ENCODE data around the gene CACNA1C. TPM values are rescaled to one million over a fixed set of nuclear protein-coding genes. Genes with fewer than 3 reads are reported as not detected.

CACNA1C gene
- total RNA-seq, 2 donors from 2014 or later = 4.4 to 10.1 TPM

DNA sequence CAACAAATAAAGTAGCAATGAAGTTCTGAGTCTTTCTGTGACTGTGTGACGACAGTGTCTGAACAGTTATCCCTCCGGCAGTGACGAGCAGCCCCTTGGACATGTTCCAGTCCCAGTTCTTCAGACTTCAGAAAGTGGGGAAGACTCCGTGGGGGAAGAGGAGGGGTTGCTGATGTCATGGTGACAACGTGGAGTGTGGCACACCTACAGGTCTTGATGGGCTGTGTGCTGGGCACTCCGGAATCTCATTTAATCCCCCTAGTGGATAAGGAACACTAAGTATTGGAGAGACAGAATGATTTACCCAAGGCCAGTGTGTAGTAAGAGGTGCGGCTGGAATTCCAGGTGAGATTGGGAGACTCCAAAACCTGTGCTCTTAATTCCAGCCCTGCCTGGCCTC is 280.2 kb downstream of the CACNA1C start:
- ATAC-seq (no peak), DNase-seq (no peak)
- intact Hi-C loops (cut with DNase I, micrococcal nuclease) = no loop called here

DNA sequence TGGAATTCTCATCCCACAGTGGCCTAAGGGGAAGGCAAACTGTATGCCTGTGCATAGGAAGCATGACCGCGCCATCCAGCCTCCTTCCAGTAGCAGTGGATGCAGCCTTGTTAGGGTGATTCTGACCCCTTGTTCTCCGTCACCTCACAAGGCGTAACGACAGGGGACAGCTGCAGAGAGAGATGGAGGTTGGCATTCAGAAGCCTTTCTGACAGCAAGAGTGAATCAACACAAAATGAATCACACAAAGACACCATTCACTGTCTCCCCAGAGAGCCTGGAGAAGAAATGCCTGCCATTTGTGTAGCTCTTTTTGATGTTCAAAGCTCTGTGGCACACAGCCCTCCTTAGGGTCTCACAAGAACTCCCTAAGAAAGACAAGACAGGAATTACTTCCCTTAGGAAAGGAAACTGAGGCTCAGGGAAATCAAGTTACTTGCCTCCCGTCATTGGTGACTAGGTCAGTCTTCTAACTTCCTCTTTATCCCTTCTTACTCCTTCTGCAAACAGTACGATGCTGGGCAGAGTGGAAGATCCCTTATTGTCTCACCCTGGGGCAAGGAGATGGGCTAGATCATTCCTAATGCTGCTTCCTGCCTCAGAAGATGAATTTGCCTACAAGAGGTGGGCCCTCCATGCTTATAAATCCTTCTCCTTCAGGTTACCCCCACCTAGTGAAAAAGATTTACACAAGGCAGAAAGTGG is 280.9 kb downstream of the CACNA1C start:
- ATAC-seq (no peak), DNase-seq (no peak)
- intact Hi-C loops (cut with DNase I, micrococcal nuclease) = no loop called here

DNA sequence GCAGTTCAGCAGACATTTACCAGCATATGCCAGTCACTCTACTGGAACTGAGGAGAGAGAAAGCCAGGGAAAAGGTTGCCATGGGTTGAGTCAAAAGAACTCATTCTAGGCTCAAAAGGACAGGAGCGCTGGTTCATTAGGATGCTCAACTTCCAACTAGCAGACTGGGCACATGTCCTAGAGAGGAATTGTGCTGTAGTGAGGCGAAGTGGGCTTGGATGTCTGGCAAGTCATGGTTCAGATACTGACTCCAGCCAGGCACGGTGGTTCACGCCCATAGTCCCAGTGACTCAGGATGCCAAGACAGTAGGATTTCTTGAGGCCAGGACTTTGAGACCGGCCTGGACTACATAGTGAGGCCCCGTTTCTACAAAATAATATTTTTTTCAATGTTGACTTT is 281.5 kb downstream of the CACNA1C start:
- no peak for DNase-seq
- no peak for ATAC-seq
- intact Hi-C loops (cut with DNase I, micrococcal nuclease) = no loop called here

DNA sequence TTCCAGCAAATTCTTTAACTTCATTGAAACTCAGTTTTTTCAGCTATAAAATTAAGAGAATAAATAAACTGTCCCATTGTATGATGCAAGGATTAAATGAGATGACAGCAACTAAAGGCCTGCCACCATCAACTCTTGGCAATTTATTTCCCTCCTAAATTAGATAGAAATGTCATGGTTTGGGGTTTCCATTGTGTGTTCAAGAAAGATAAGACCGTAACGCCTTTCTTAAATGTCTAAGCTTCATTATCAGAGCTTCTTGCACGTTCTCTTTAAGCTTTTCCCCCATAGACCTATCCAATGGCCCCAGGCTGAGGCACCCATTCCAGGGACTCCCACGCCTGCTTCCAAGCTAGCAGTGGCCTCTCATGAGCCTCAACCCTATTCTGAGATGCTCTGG is 281.9 kb downstream of the CACNA1C start:
- intact Hi-C loops (cut with DNase I, micrococcal nuclease) = no loop called here
- ATAC-seq (no peak), DNase-seq (no peak)

DNA sequence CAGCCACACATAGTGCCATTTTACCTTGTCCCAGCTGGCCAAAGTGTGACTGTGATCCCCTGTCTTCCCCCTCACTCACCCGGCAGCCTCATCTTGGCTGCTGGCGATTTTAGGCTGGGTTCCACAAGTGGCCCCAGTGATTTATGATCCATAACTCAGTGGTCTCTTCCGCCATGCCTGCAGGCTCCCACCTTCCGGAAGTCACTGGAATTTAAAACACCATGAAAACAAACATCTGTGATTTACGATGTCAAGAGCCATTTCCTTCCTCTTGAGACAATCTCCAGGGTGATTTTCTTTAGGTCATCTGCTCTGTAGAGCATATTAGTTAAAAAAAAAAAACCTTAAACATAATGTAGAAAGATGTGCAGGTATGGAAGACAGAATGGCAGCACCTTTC is 282.3 kb downstream of the CACNA1C start:
- DNase-seq (no peak), ATAC-seq (no peak)
- intact Hi-C loops (cut with DNase I, micrococcal nuclease) = no loop called here

DNA sequence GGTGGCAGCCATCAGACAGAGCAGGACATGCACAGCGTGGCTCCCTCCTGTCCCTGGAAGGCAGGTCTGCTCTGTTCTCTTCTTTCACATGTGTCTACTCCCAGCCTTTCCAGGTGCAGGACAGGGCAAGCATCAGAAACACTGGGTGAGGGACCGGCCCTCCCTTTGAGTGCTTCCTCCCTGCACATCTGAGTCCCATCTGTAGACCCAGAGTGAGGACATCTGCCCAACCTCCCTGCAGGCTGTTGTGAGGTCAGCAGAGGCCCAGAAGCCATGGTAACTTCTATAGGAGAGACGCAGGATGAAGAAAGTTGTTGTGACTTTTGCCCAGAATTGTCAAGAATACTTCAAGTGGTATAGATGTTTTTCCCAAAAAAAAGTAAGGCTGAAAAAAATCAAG is 282.7 kb downstream of the CACNA1C start:
- intact Hi-C loops (cut with DNase I, micrococcal nuclease) = no loop called here
- DNase-seq (no peak), ATAC-seq (no peak)

DNA sequence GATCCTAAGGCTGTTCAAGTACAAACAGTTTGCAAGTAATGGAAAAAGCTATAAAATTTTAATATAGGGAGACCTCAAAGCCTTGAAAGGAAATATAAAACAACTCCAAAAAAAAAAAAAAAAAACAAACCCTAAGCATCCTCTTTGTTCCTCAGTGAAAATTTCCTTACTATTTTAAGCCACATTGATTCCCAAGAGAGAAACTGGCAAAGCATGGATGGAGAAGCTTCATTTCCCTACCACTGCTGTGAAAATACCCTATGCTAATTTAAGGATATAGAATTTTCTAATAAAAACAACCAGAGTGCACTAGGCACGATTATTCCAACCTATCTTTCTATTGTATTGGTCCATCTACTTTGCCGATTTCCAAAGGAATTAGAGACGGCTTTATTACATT is 283.1 kb downstream of the CACNA1C start:
- no peak for DNase-seq
- intact Hi-C loops (cut with DNase I, micrococcal nuclease) = no loop called here
- no peak for ATAC-seq

DNA sequence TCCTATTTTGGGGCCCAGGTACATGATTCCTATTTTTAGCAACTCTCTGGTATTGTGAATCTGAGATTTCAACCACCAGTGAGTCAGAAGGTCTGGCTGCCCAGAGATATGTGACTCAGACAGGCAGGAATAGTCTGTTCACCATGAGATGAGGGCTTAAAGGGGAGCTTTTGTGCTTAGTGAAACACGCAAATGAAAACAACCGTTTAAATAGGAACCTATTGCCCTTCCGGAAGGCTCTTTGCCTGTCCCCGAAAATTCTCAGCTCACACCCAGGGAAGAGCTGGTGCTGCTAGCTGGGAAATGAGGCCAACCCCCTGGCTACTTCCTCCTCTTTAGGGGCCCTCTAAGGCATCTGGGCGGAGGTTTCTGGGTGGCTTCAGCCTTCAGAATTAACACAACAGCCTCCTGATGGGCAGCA is 283.6 kb downstream of the CACNA1C start:
- ATAC-seq = no peak
- no peak for DNase-seq
- intact Hi-C loops (cut with DNase I, micrococcal nuclease) = no loop called here

DNA sequence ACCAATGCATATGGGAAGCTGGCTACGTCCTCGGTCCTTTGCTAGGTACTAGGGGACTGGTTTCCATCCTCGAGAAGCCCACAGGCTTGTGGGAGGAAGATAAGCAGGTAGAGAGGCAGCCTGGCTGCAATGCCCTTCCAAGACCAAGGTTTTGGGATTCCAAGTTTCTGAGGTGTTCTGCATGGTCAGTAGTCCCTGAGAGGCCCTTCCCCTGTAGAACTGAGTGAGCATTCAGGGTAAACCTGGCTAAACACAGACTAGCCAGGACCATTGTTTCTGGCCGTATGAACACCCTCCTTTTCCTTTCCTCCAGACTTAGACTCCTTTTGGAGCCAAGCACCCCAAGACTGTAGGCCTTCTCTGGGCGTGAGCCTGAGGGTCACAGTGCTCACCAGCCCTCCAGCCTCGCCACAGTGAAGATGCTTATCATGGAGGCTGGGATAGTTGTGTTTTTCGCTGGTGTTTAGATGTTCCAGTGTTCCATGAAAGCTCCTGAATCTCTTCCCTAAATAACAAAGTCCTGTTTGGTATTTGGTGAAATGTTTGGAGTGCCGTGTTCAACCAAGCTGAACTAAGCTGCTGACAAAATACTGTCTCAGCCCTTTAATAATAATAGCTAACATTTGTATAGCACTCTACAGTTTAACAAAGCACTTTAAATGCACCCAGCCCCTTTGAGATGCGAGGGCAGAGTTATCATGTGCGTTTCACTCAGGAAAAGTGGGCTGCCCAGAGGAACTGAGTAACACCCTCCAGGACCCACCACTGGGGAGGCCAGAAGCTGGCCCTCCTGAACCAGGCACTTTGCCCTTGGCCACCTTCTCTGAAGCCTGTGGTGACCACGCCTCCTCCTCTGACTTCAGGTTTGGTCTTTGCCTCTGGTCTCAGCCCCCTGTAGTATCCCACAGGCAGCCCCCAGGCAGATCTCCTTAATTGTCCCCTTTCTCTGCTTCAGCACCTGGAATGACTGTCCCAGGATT is 284.5 kb downstream of the CACNA1C start:
- intact Hi-C loops (cut with DNase I, micrococcal nuclease) = no loop called here
- no peak for ATAC-seq

DNA sequence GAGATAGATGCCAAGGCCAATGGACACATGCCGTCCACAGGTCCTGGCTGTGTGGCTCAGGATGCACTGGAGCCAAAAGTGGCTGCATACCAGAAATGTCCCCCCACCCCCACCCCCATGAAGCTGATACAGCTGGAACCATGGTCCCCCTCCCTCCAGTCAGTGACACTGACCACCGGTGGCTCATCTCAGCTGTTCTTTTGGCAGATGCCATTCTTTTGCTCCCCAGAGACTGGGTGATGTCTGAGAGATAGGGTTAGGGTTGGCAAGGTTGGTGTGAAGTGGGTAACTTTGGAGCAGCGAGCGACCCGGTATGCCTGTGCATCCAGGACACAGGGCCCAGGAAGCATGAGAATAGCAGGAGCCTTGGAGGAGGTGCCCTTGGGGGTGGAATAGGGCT is 285.6 kb downstream of the CACNA1C start:
- intact Hi-C loops (cut with DNase I, micrococcal nuclease) = no loop called here
- ATAC-seq = no peak
- DNase-seq = no peak

More for the DNA sequence above, 284.5 kb downstream of the CACNA1C start:
- no peak for DNase-seq

DNA sequence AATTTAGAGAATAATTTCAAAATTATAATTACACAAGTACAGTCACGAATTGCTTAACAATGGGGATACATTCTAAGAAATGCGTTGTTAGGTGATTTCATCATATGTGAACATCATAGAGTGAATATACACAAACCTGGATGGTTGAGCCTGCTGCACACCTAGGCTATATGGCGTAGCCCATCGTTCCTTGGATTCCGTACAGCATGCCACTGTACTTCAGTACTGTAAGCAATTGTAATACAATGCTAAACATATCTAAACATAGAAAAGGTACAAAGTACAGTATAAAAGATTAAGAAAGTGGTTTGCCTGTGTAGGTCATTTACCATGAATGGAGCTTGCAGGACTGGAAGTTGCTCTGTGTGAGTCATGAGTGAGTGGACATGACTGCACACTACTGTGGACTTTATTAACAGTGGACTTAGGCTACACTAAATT is 286.2 kb downstream of the CACNA1C start:
- intact Hi-C loops (cut with DNase I, micrococcal nuclease) = no loop called here
- DNase-seq (no peak), ATAC-seq (peak; percentile 93)

DNA sequence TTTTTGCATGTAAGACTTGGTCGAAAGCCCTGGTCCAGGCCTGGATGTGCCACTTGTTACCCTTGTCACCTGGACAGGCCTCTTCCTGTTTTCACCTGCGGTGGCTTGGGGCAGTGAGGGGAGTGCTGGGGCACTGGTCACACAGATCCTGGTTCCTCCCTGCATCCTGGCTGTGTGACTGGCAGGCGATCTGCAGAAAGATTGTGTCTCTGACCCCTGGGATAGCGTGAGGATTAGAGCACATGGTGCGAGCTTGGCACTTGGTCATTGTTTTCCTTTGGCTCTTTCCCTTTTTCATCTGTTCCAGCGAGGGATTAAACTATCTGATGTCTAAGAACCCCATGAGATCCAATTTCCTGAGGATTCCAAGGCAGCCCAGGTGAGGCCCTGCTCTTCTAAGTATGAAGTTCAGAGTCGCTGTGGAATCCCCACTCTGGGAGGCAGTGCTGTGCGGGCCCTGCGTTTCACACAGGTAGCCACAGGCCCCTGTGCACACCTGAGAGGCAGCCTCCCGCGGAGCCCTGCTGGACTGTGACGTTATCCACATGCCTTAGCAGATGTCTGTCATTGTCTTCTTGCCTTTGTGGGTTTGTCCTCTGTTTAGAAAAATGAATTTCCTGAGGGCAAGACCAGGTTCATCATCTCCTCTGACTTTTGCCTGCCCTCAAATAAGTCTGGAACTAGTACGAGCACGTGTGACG is 288.4 kb downstream of the CACNA1C start:
- DNase-seq = no peak
- intact Hi-C loops (cut with DNase I, micrococcal nuclease) = no loop called here
- ATAC-seq = no peak

DNA sequence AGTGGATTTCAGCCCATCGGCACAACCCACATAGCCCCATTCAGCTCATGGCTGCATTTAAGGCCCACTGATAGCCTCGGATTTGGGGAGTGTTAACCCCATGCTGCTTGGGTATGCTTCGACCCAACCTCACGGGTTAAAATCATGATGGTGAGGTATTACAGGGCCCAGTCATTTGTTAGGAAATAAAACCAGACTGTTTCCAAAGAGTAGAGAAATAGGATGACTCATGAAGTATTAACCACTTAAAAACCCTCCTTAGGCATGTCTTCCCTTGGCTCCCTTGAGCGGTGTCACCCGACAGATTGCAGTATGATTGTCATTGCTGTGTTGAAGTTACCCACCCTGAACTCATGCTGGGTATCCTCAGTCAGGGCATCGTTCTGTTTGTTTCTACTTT is 289.1 kb downstream of the CACNA1C start:
- intact Hi-C loops (cut with DNase I, micrococcal nuclease) = no loop called here
- DNase-seq (no peak), ATAC-seq (no peak)

DNA sequence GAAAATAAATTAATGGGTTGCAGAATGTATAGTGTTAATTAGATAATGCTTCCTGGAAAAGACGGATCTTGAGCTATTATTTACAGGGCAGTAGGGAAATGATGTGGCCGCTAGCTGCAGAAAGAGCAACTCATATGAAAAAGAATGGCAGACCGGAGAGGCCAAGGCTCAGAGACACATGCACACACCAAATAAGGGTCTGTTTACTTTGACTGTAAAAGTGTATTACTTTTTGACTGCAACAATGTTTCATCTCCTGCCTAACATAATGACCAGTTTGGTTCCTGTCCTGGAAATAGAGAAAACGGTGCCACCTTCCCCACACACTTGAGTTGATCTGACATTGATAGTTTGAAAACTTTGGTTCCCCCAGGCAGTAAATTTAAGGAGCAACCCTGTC is 290.9 kb downstream of the CACNA1C start:
- intact Hi-C loops (cut with DNase I, micrococcal nuclease) = no loop called here
- ATAC-seq = no peak

DNA sequence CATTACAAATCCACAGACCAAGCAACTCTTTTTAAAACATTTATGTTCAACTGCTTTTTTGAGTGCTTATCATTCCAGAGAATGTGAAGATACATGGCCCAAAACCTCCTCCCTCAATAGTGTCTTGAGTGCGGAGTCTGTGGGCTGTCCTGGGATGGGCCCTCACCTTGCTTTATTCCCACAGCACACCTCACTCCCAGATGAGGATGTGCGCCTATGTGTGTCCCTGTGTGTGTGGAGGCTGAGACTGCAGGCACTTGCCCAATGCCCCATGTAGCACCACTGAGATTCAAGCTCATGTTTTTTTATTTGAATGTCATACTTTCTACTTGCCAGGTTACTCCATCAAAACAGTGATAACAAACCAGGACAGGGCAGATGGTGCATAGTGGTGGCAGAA is 291.7 kb downstream of the CACNA1C start:
- ATAC-seq (no peak), DNase-seq (no peak)
- intact Hi-C loops (cut with DNase I, micrococcal nuclease) = no loop called here

More for the DNA sequence above, 290.9 kb downstream of the CACNA1C start:
- no peak for DNase-seq

DNA sequence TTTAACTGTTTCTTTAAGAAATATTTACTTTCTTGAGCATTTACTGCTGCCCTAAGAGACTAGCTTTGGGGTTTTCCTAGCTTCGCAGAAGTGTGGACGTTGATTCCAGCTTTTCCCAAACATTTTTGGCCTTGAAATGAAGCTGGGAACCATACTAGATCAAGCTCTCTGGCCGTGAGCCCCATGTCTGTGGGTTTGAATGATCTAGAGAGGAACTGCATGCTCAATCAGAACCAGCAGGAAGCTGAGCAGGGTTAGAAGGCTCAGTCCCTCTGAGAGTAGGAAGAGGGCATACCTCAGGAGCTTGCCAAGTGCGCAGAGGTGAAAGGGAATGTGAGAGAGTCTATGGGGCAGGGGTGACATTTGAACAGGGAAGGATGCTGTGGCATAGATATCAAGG is 292.1 kb downstream of the CACNA1C start:
- no peak for ATAC-seq
- DNase-seq = no peak
- intact Hi-C loops (cut with DNase I, micrococcal nuclease) = no loop called here

DNA sequence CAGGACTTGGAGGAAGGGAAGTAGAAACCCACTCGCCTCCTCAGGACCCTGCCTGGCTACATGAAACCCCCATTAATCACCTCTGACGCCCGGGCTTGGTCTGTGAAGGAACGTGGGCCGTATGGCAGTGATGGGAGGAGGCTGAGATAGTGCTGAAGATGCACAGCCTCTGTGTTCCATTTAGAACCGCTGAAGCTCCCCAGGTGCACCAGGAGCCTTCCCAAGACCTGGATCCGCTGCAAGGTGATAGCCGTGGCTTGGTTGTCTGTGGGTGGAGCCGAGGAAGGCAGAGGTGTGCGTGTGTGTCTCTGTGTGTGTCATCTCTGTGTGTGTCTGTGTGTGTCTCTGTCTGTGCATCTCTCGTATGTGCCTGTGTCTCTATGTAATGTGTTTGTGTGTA is 293.1 kb downstream of the CACNA1C start:
- intact Hi-C loops (cut with DNase I, micrococcal nuclease) = no loop called here
- no peak for DNase-seq
- no peak for ATAC-seq

DNA sequence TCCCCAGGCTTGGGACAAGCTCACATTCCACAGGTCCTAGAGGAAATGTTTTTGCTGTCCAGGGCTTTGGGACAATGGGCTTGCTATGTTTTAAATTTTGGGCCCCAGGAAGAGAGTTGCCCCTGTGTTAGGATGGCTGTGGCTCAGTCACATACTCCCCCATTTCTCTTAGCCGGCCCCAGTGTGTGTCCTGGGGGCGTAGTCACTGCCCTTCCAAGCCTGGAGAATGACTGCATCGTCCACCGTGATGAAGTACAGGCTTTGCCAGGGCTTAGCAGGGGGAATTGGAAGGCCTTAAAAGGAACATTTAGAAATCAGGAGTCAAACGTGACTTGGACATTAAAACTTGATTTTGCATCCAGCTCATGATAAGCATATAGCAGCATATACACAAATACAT is 293.6 kb downstream of the CACNA1C start:
- DNase-seq (no peak), ATAC-seq (no peak)
- intact Hi-C loops (cut with DNase I, micrococcal nuclease) = no loop called here

DNA sequence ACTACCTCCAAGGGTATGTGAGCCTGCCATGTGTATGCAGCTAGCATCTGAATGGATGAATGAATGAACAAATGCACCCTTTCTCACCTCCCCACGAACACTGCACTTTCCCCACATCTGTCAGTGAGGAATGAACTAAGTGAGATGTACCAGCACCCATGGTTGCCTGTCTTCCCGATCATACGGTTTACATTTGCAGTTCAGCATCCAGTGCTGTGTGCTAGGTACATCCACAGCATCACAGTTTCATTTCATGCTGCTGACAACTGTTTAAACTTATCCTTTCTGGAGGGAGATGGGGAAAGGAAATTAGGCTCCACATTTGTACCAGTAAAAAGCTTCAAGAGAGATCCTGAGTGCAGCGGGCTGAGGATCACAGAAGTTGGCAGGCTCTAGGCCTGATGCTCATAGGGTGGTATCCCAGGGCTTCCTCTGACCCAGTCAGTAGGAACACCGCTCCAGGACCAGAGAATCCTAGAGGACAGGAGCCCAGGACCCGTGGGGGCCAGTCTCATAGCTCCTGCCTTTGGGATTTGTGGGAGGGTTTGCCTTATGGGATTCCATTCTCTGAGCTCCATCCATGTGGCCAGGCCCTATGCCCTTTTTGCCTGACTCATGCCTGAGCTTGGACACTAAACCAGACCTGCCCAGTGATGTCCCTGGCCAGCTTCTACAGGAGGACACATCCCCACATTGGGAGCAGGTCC is 294.5 kb downstream of the CACNA1C start:
- no peak for ATAC-seq
- intact Hi-C loops (cut with DNase I, micrococcal nuclease) = no loop called here
- no peak for DNase-seq

All from left colon (tissue), 2 donors.